Trophoblast cell (in vitro differentiated cells and primary cell): ENCODE data around the gene ADAM19.

ENCODE experiments used
- DNase-seq, 2 donors: peaks; one replicate each; pipeline ENCODE4 v3.0.0-alpha.2; 2016
- H2AFZ ChIP-seq: 2 replicates; pipeline ENCODE4 v1.6.1; 2013; ENCODE audit warnings: low read length, moderate library complexity, mild to moderate bottlenecking; ENCODE audit not compliant: insufficient read depth, poor library complexity
- H2AK5ac ChIP-seq: 2 replicates; pipeline ENCODE4 v1.6.1; 2013; ENCODE audit warnings: mild to moderate bottlenecking, low read length
- H2BK120ac ChIP-seq: 2 replicates; pipeline ENCODE4 v1.6.1; 2013; ENCODE audit warnings: low read length, mild to moderate bottlenecking, moderate library complexity; ENCODE audit not compliant: insufficient read depth, poor library complexity
- H2BK12ac ChIP-seq: 2 replicates; pipeline ENCODE4 v1.6.1; 2013; ENCODE audit warnings: mild to moderate bottlenecking, low read length, moderate library complexity
- H2BK5ac ChIP-seq: 2 replicates; pipeline ENCODE4 v1.6.1; 2013; ENCODE audit warnings: low read length, low read depth, moderate library complexity, mild to moderate bottlenecking; ENCODE audit not compliant: poor library complexity
- H3K14ac ChIP-seq: 2 replicates; pipeline ENCODE4 v1.6.1; 2013; ENCODE audit warnings: mild to moderate bottlenecking, low read length
- H3K18ac ChIP-seq: 2 replicates; pipeline ENCODE4 v1.6.1; 2013; ENCODE audit warnings: mild to moderate bottlenecking, low read length
- H3K23ac ChIP-seq: 2 replicates; pipeline ENCODE4 v1.6.1; 2013; ENCODE audit warnings: low read length
- H3K27ac ChIP-seq: 2 replicates; pipeline ENCODE4 v1.5.1; 2013; ENCODE audit warnings: low read depth, mild to moderate bottlenecking, inconsistent platforms, low read length, moderate library complexity
- H3K27me3 ChIP-seq: 2 replicates; pipeline ENCODE4 v1.6.1; 2013; ENCODE audit warnings: inconsistent platforms, mild to moderate bottlenecking, low read length, moderate library complexity; ENCODE audit not compliant: insufficient read depth
- H3K36me3 ChIP-seq, 2 experiments: 1 replicate in 1 of 2; 2 replicates in 1 of 2; pipeline ENCODE4 v1.6.1; 2013; ENCODE audit warnings: low read length in 2 of 2, mild to moderate bottlenecking in 2 of 2, moderate library complexity in 1 of 2; ENCODE audit not compliant: insufficient read depth in 2 of 2, control insufficient read depth in 1 of 2
- H3K4ac ChIP-seq: 2 replicates; pipeline ENCODE4 v1.6.1; 2013; ENCODE audit warnings: low read depth, mild to moderate bottlenecking, low read length, moderate library complexity
- H3K4me1 ChIP-seq, 2 experiments: 1 replicate in 1 of 2; 2 replicates in 1 of 2; pipeline ENCODE4 v1.6.1; 2013; ENCODE audit warnings: low read length in 2 of 2, mild to moderate bottlenecking in 2 of 2, moderate library complexity in 1 of 2; ENCODE audit not compliant: insufficient read depth in 2 of 2, control insufficient read depth in 1 of 2
- H3K4me2 ChIP-seq: 2 replicates; pipeline ENCODE4 v1.6.1; 2013; ENCODE audit warnings: inconsistent platforms, mild to moderate bottlenecking, low read length, moderate library complexity
- H3K4me3 ChIP-seq: 2 replicates; pipeline ENCODE4 v1.5.1; 2013; ENCODE audit warnings: mild to moderate bottlenecking, low read depth, low read length, inconsistent platforms
- H3K79me1 ChIP-seq: one replicate; pipeline ENCODE4 v1.6.1; 2013; ENCODE audit warnings: low read length
- H3K79me2 ChIP-seq: 2 replicates; pipeline ENCODE4 v1.6.1; 2013; ENCODE audit warnings: low read length, mild to moderate bottlenecking; ENCODE audit not compliant: control insufficient read depth, insufficient read depth, poor library complexity
- H3K9ac ChIP-seq: 2 replicates; pipeline ENCODE4 v1.6.1; 2013; ENCODE audit warnings: mild to moderate bottlenecking, low read length
- H3K9me3 ChIP-seq: 2 replicates; pipeline ENCODE4 v1.6.1; 2013; ENCODE audit warnings: low read depth, mild to moderate bottlenecking, control low read depth, inconsistent platforms, low read length; ENCODE audit not compliant: insufficient read depth
- H4K12ac ChIP-seq: 2 replicates; pipeline ENCODE4 v1.6.1; 2013; ENCODE audit warnings: low read depth, mild to moderate bottlenecking, low read length, moderate library complexity
- H4K8ac ChIP-seq: 2 replicates; pipeline ENCODE4 v1.6.1; 2013; ENCODE audit warnings: low read depth, mild to moderate bottlenecking, low read length, moderate library complexity
- H4K91ac ChIP-seq: one replicate; pipeline ENCODE4 v1.6.1; 2013; ENCODE audit warnings: low read depth, mild to moderate bottlenecking, low read length, moderate library complexity
- WGBS: extraction: QIAGEN DNeasy Blood & Tissue Kit; methylation state at CpG from one replicate; pipeline ENCODE4 v1.1.7; 2013; ENCODE audit warnings: missing lambda C conversion rate; ENCODE audit not compliant: insufficient read length, insufficient coverage; ENCODE audit errors: extremely low coverage; 5-methylcytosine and 5-hydroxymethylcytosine counted together

Gene ADAM19

DNA sequence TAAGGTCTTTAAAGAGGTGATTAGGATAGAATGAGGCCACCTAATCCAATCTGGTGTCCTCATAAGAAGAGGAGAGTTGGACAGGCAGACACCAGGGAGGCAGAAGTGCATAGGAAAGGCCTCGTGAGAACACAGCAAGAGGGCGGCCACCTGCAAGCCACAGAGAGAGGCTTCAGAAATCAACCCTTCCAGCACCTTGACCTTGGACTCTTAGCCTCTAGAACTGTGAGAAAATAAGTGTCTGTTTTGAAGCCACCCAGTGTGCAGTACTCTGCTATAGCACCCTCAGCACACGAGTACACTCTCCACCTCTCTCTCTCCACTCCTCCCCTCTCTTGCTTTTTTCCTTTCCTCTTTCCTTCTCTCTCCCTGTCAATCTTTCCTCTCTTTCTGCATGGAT lies 88.7 kb downstream of the ADAM19 start:
- Histone ChIP-seq H3K18ac (no peak overlapping the region), H4K91ac (no peak overlapping the region), H3K27ac (no peak overlapping the region), H3K36me3 (peaks cover 61 to 72% of the 10 kb centered on the region in 2 experiments), H2BK12ac (no peak overlapping the region), H3K9ac (no peak overlapping the region), H3K4me1 (no peaks in the 10 kb centered on the region), H4K8ac (no peak overlapping the region), H3K14ac (no peak overlapping the region), H2AK5ac (no peak overlapping the region), H3K27me3 (no peaks in the 10 kb centered on the region), H3K4ac (no peak overlapping the region), H2BK120ac (no peak overlapping the region), H3K23ac (no peak overlapping the region), H4K12ac (no peak overlapping the region), H2BK5ac (no peak overlapping the region), H3K79me1 (no peaks in the 10 kb centered on the region), H2AFZ (no peak overlapping the region), H3K4me2 (no peak overlapping the region), H3K9me3 (peaks cover 4% of the 10 kb centered on the region), H3K4me3 (no peak overlapping the region), H3K79me2 (no peaks in the 10 kb centered on the region)
- no CpG with 5 or more reads among the region's 3 CpGs for WGBS
- DNase-seq, result no peak

DNA sequence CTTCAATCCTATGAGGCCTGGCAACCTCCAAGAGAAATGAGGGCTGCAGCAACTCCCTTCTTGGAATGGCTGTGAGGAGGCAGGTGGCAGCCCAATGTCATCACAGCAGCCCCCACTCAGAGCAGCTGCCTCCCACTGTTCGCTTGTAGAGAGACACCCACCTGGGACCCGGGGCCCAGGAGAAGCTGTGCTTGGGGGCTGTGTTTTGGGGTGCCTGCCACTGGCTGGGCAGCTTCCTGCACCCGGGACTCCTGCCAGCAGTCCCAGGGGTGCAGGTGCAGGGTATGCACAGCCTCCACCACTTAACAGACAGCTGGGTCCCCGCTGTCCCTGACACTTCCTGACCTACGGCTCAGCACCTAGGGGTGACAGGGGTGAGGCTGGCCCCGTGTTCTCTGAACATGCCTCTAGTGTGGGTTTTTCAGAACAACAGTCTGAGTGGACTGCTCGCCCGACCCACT lies 89.3 kb downstream of the ADAM19 start:
- H3K27me3 ChIP-seq, result no peaks in the 10 kb centered on the region
- H3K4me1 ChIP-seq, result no peaks in the 10 kb centered on the region
- no peak overlapping the region for H2BK12ac ChIP-seq
- H3K79me1 ChIP-seq, result no peaks in the 10 kb centered on the region
- no peak overlapping the region for H3K23ac ChIP-seq
- no peak overlapping the region for H3K4ac ChIP-seq
- H3K18ac ChIP-seq, result no peak overlapping the region
- H3K14ac ChIP-seq, result no peak overlapping the region
- no peak overlapping the region for H2AK5ac ChIP-seq
- no peak overlapping the region for H3K4me3 ChIP-seq
- no peak overlapping the region for H2AFZ ChIP-seq
- H3K36me3 ChIP-seq, result peaks cover 61 to 72% of the 10 kb centered on the region in 2 experiments
- no peak for DNase-seq
- H3K79me2 ChIP-seq, result no peaks in the 10 kb centered on the region
- no peak overlapping the region for H2BK5ac ChIP-seq
- no peak overlapping the region for H3K4me2 ChIP-seq
- H4K12ac ChIP-seq, result no peak overlapping the region
- no peak overlapping the region for H3K9ac ChIP-seq
- peaks cover 2% of the 10 kb centered on the region for H3K9me3 ChIP-seq
- no peak overlapping the region for H2BK120ac ChIP-seq
- no peak overlapping the region for H4K8ac ChIP-seq
- no peak overlapping the region for H3K27ac ChIP-seq
- H4K91ac ChIP-seq, result no peak overlapping the region
- WGBS, result no CpG with 5 or more reads among the region's 8 CpGs

DNA sequence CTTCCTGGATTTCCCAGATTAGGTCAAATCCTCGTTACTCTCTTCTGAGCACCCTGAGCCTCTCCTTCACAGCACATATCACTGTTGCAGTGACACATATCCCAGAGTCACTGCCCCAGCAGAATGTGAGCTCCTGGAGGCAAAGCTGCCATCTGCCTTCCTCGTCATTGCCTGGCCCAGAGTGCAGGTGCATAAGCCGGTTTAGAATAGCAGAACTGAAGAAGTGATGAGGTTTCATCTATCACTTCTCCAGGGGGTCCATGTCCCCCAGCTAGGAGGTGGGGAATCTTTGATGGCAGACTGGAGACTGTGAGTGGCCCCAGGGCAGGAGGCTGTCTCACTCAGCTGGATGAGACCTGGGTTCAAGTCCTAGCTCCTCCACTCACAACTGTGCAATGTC lies 89.8 kb downstream of the ADAM19 start:
- no peaks in the 10 kb centered on the region for H3K79me2 ChIP-seq
- no peak overlapping the region for H3K18ac ChIP-seq
- no peak overlapping the region for H3K14ac ChIP-seq
- no peak for DNase-seq
- no peaks in the 10 kb centered on the region for H3K79me1 ChIP-seq
- H2BK120ac ChIP-seq, result no peak overlapping the region
- no peak overlapping the region for H4K91ac ChIP-seq
- no peak overlapping the region for H3K4me3 ChIP-seq
- H2AFZ ChIP-seq, result no peak overlapping the region
- H3K4me1 ChIP-seq, result no peaks in the 10 kb centered on the region
- H3K27ac ChIP-seq, result no peak overlapping the region
- peaks cover 64 to 75% of the 10 kb centered on the region in 2 experiments for H3K36me3 ChIP-seq
- H3K9ac ChIP-seq, result no peak overlapping the region
- H2BK5ac ChIP-seq, result no peak overlapping the region
- no peak overlapping the region for H3K4ac ChIP-seq
- no peak overlapping the region for H4K12ac ChIP-seq
- H2BK12ac ChIP-seq, result no peak overlapping the region
- no peaks in the 10 kb centered on the region for H3K27me3 ChIP-seq
- H2AK5ac ChIP-seq, result no peak overlapping the region
- no peak overlapping the region for H4K8ac ChIP-seq
- H3K9me3 ChIP-seq, result peaks cover 2% of the 10 kb centered on the region
- WGBS, result no CpG with 5 or more reads among the region's 3 CpGs
- no peak overlapping the region for H3K4me2 ChIP-seq
- H3K23ac ChIP-seq, result no peak overlapping the region

DNA sequence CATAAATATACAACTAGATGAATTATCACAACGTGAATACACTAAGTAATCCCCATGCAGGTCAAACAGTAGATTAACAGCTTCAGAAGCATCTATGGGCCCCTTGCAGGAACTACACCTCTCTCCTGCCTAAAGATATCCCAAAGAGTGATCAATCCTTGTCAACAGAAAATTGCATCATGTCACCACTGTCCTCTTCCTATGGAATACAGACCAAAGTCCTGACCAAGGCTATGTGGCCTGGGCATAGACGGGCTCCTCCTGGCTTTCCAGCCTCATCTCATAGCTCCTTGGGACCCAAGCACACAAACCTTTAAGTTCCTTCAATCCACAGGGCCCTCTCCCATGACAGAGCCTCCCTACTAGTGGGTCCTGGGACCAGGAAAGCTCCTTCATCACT lies 90.2 kb downstream of the ADAM19 start:
- Histone ChIP-seq H3K18ac (no peak overlapping the region), H3K79me1 (no peaks in the 10 kb centered on the region), H3K23ac (no peak overlapping the region), H4K8ac (no peak overlapping the region), H2BK120ac (no peak overlapping the region), H3K27ac (peak overlapping the region; percentile 7), H3K4ac (no peak overlapping the region), H3K4me3 (no peak overlapping the region), H3K79me2 (no peaks in the 10 kb centered on the region), H2AK5ac (no peak overlapping the region), H3K9ac (no peak overlapping the region), H3K4me1 (no peaks in the 10 kb centered on the region), H3K36me3 (peaks cover 67 to 78% of the 10 kb centered on the region in 2 experiments), H3K27me3 (no peaks in the 10 kb centered on the region), H2BK12ac (no peak overlapping the region), H2BK5ac (no peak overlapping the region), H3K9me3 (peaks cover 2% of the 10 kb centered on the region), H3K4me2 (no peak overlapping the region), H3K14ac (no peak overlapping the region), H4K12ac (no peak overlapping the region), H2AFZ (no peak overlapping the region), H4K91ac (no peak overlapping the region)
- no CpG with 5 or more reads among the region's 2 CpGs for WGBS
- no peak for DNase-seq
